ENCODE results near the gene SLC25A11. TPM values are rescaled to one million over a fixed set of nuclear protein-coding genes. Genes with fewer than 3 reads are reported as not detected.

SLC25A11 gene
- total RNA-seq, 2 donors from 2014 or later: 23.7 to 33.2 TPM

- H3K4me1 ChIP-seq: no peaks in the 10 kb centered on the region
- no peak overlapping the region for H3K27ac ChIP-seq
- H3K9me3 ChIP-seq: no peaks in the 10 kb centered on the region
- H3K27me3 ChIP-seq: no peaks in the 10 kb centered on the region
- H3K36me3 ChIP-seq (replicated peaks in 1 of 2; ENCODE audit: insufficient read depth in 1 of 2, low read depth in 2 of 2): peaks cover 0 to 27% of the 10 kb centered on the region in 2 donors
- DNase-seq (no peak), ATAC-seq (no peak)
- no peak overlapping the region for H3K4me3 ChIP-seq
- WGBS, 2 donors: 88% methylated on average over 4 to 22 of the region's 23 CpGs
- intact Hi-C loops (cut with DNase I): loop anchor here (10.0 kb wide), 1 partner anchor 188 kb away; the partner anchor contains the start of gene PELP1
- TF ChIP-seq CTCF (IDR thresholded peaks at IDR 0.05): no peak
Measured at GRCh38 chr17:4892499-4893221, 47.2 kb downstream of the SLC25A11 start.

- no peak for DNase-seq
- H3K4me1 ChIP-seq: no peaks in the 10 kb centered on the region
Measured at GRCh38 chr17:4891411-4892410, 48.1 kb downstream of the SLC25A11 start.

GRCh38 chr17:4887581-4887980 lies 52.3 kb downstream of the SLC25A11 start:
- no peak for TF ChIP-seq CTCF (IDR thresholded peaks at IDR 0.05)
- no peak for TF ChIP-seq POLR2A (IDR thresholded peaks at IDR 0.05)
- Histone ChIP-seq H3K9me3 (no peaks in the 10 kb centered on the region), H3K36me3 (replicated peaks in 1 of 2; ENCODE audit: insufficient read depth in 1 of 2, low read depth in 2 of 2) (peaks cover 0 to 38% of the 10 kb centered on the region in 2 donors), H3K27me3 (no peaks in the 10 kb centered on the region), H3K27ac (no peak overlapping the region), H3K4me1 (no peaks in the 10 kb centered on the region), H3K4me3 (no peak overlapping the region)
- 93 to 94% methylated on average over 17 to 18 of the region's 18 CpGs for WGBS, 2 donors
- intact Hi-C loops (cut with DNase I): loop anchor here (5.0 kb wide), 1 partner anchor 100 kb away; the partner anchor contains the start of genes GLTPD2 and VMO1
- ATAC-seq (no peak), DNase-seq (no peak)

More at GRCh38 chr17:4891411-4892410, 48.1 kb downstream of the SLC25A11 start:
- WGBS, 2 donors: 90 to 91% methylated on average over 34 to 38 of the region's 42 CpGs
- no peak for TF ChIP-seq POLR2A (IDR thresholded peaks at IDR 0.05)
- no peak for TF ChIP-seq CTCF (IDR thresholded peaks at IDR 0.05)
- Histone ChIP-seq H3K9me3 (no peaks in the 10 kb centered on the region), H3K36me3 (replicated peaks in 1 of 2; ENCODE audit: insufficient read depth in 1 of 2, low read depth in 2 of 2) (peaks cover 0 to 32% of the 10 kb centered on the region in 2 donors), H3K27ac (no peak overlapping the region), H3K27me3 (no peaks in the 10 kb centered on the region), H3K4me3 (no peak overlapping the region)
- no peak for ATAC-seq
- intact Hi-C loops (cut with DNase I): loop anchor here (10.0 kb wide), 1 partner anchor 187 kb away; the partner anchor contains the start of gene PELP1

Small RNAs within 50 kb of the gene (microRNA-seq; reads per million reads assigned to microRNA genes)
- gene MIR6864 (ENCODE audit: borderline number of aligned reads in 2 of 2, borderline replicate concordance in 2 of 2) (0 reads per million in 2 donors), gene MIR6865 (ENCODE audit: borderline number of aligned reads in 2 of 2, borderline replicate concordance in 2 of 2) (0 to 0.93 reads per million in 2 donors)

Small RNAs within 50 kb of the gene (small RNA-seq; reads per million reads assigned to genes)
- not detected for gene MIR6864
- gene MIR6865: not detected

Other genes starting within 250 kb of the SLC25A11 start
- gene PELP1, start 235.9 kb downstream of the SLC25A11 start, total RNA-seq: 10 to 100 TPM; 18.9 to 39.9 TPM
- gene ARRB2, start 229.4 kb downstream of the SLC25A11 start, total RNA-seq: 10 to 100 TPM; 12.5 to 13.2 TPM
- gene MED11, start 208.6 kb downstream of the SLC25A11 start, total RNA-seq: 10 to 100 TPM; 20.8 to 23.3 TPM
- 1 to 10 TPM in 1 of 2 donors, under 1 TPM in 1; 0.52 to 2.3 TPM for gene ZMYND15, start 200.2 kb downstream of the SLC25A11 start, total RNA-seq
- 10 to 100 TPM in 1 of 2 donors, 1 to 10 TPM in 1; 3.6 to 27.5 TPM for gene CXCL16, start 200.1 kb downstream of the SLC25A11 start, total RNA-seq
- 1 to 10 TPM; 1.8 to 2.0 TPM for gene TM4SF5, start 168.2 kb downstream of the SLC25A11 start, total RNA-seq
- not detected for gene VMO1, start 153.7 kb downstream of the SLC25A11 start, total RNA-seq
- gene GLTPD2, start 151.1 kb downstream of the SLC25A11 start, total RNA-seq: not detected
- gene PSMB6, start 143.9 kb downstream of the SLC25A11 start, total RNA-seq: 10 to 100 TPM; 41.5 to 89.0 TPM
- 10 to 100 TPM; 25.7 to 41.5 TPM for gene PLD2, start 132.9 kb downstream of the SLC25A11 start, total RNA-seq
- gene MINK1, start 106.7 kb downstream of the SLC25A11 start, total RNA-seq: 10 to 100 TPM; 32.7 to 66.6 TPM
- 10 to 100 TPM in 1 of 2 donors, 1 to 10 TPM in 1; 5.2 to 11.9 TPM for gene C17orf107, start 40.5 kb downstream of the SLC25A11 start, total RNA-seq
- 1 to 10 TPM in 1 of 2 donors, under 1 TPM in 1; 0.33 to 1.8 TPM for gene CHRNE, start 36.9 kb downstream of the SLC25A11 start, total RNA-seq
- not detected for gene GP1BA, start 7.8 kb downstream of the SLC25A11 start, total RNA-seq
- gene RNF167, start 222 bp upstream of the SLC25A11 start, total RNA-seq: 10 to 100 TPM; 23.1 to 37.6 TPM
- 100 to 1,000 TPM; 164 to 180 TPM for gene PFN1, start 8.5 kb upstream of the SLC25A11 start, total RNA-seq
- 1 to 10 TPM; 3.3 to 3.6 TPM for gene ENO3, start 11.1 kb upstream of the SLC25A11 start, total RNA-seq
- gene SPAG7, start 27.8 kb upstream of the SLC25A11 start, total RNA-seq: 10 to 100 TPM; 26.2 to 29.0 TPM
- gene CAMTA2, start 47.6 kb upstream of the SLC25A11 start, total RNA-seq: 10 to 100 TPM; 17.1 to 48.8 TPM
- gene INCA1, start 57.5 kb upstream of the SLC25A11 start, total RNA-seq: 1 to 10 TPM in 1 of 2 donors, not detected in 1; 1.0 TPM
- gene KIF1C, start 57.9 kb upstream of the SLC25A11 start, total RNA-seq: 10 to 100 TPM; 43.1 to 54.4 TPM
- gene SLC52A1, start 95.4 kb upstream of the SLC25A11 start, total RNA-seq: not detected
- 1 to 10 TPM; 5.3 to 5.4 TPM for gene ZFP3, start 138.4 kb upstream of the SLC25A11 start, total RNA-seq
- gene ZNF232, start 171.8 kb upstream of the SLC25A11 start, total RNA-seq: 1 to 10 TPM; 3.9 to 4.0 TPM
- gene USP6, start 176.0 kb upstream of the SLC25A11 start, total RNA-seq: not detected